Cardiac fibroblast (primary cell): ENCODE results near the gene OTULIN.
A peak's percentile ranks its signal among the peaks of the same experiment; 100 is the strongest.

Experiments
- DNase-seq, 2 donors: peaks; one replicate each; pipeline versions ENCODE4 v3.0.0 to v3.0.0-alpha.2; 2010; ENCODE audit warnings: low read depth in 2 of 2
- H3K4me3 ChIP-seq, 2 donors: replicated peaks in 1 of 2; 1 replicate in 1 of 2; 2 replicates in 1 of 2; pipeline ENCODE4 v1.5.1; 2011; ENCODE audit warnings: low read depth in 2 of 2, low read length in 2 of 2, mild to moderate bottlenecking in 2 of 2, moderate library complexity in 1 of 2
- TF ChIP-seq, protein P1 (sequence below): IDR thresholded peaks from one replicate; pipeline ENCODE4 v1.5.1; 2011; ENCODE audit warnings: low read depth, mild to moderate bottlenecking, low read length, inconsistent platforms

The OTULIN gene

DNA sequence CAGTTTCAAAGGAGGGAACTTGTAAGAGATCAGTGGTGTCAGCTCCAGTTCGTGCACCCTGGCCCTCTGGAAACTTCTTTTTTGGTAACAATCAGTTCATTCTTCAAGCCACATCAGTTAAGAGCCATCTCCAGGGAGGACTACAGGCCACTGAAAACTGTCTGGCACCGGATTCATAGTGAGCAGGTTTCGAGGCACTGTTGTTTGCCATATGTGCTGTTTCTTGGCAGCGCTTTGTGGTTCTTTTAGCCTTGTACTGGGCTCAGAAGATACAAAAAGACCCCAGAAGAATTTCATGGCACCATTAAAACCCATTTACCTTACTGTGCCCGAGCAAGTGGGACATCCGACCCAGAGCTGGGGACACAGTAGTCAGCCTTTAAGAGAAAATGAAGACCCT lies 68.5 kb downstream of the OTULIN start:
- no peak for DNase-seq
- no peak overlapping the region for H3K4me3 ChIP-seq
- TF ChIP-seq, protein P1, sequence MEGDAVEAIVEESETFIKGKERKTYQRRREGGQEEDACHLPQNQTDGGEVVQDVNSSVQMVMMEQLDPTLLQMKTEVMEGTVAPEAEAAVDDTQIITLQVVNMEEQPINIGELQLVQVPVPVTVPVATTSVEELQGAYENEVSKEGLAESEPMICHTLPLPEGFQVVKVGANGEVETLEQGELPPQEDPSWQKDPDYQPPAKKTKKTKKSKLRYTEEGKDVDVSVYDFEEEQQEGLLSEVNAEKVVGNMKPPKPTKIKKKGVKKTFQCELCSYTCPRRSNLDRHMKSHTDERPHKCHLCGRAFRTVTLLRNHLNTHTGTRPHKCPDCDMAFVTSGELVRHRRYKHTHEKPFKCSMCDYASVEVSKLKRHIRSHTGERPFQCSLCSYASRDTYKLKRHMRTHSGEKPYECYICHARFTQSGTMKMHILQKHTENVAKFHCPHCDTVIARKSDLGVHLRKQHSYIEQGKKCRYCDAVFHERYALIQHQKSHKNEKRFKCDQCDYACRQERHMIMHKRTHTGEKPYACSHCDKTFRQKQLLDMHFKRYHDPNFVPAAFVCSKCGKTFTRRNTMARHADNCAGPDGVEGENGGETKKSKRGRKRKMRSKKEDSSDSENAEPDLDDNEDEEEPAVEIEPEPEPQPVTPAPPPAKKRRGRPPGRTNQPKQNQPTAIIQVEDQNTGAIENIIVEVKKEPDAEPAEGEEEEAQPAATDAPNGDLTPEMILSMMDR, result no peak

- TF ChIP-seq, protein P1, result no peak
- no peak for DNase-seq
- H3K4me3 ChIP-seq, result no peak overlapping the region
Observed at GRCh38 chr5:14733661-14734060, 69.1 kb downstream of the OTULIN start.

GRCh38 chr5:14734396-14734795 lies 69.9 kb downstream of the OTULIN start:
- DNase-seq, result no peak
- no peak overlapping the region for H3K4me3 ChIP-seq
- TF ChIP-seq, protein P1, result no peak

- TF ChIP-seq, protein P1, result no peak
- no peak for DNase-seq
- no peak overlapping the region for H3K4me3 ChIP-seq
Observed at GRCh38 chr5:14735944-14736343, 71.4 kb downstream of the OTULIN start.

GRCh38 chr5:14737291-14737690 lies 72.8 kb downstream of the OTULIN start:
- no peak overlapping the region for H3K4me3 ChIP-seq
- DNase-seq, result no peak
- TF ChIP-seq, protein P1, result no peak

GRCh38 chr5:14738050-14738449 lies 73.5 kb downstream of the OTULIN start:
- TF ChIP-seq, protein P1, result no peak
- no peak overlapping the region for H3K4me3 ChIP-seq
- no peak for DNase-seq

DNA sequence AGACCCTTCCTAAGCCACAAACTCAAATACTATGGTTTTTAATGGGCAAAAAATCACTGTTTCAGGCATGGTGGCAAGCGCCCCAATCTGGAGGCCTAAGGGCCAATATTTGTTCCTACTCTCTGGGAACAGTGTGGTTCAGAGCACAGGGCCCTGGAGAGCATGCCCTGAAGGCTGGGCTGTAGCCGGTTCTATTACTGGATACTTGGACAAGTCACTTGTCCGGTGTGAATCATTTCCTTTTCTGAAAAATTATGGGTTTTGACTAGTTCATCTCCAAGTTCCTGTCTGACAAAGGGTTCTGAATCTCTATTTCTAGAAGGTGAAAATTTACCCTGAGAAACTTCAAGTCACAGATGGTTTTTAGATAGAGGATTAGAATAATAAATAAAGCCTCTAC lies 75.0 kb downstream of the OTULIN start:
- TF ChIP-seq, protein P1, result no peak
- peak; percentile 58 to 83 for DNase-seq
- no peak overlapping the region for H3K4me3 ChIP-seq
